ENCODE data around the gene NAGPA.

NAGPA gene

DNA sequence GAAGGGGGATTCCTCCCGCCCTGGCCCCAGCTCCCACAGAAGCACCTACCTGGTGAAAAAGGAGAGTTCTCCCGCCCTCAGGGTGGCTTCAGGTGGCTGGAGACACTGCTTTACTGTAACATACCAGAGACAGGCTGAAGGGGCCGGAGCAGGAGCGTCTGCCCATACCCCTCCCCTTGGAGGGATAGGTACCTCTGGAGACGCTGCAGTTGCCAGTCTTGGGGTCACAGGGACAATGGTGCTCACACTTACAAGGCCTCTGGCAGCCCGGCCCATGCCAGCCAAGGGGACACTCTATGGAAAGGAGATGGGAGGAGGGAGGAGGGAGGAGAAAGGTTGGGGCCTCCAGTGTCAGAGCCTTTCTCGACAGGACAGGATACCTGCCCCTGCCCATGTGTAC, 6.6 kb downstream of the NAGPA start:
- DNase-seq, result no peak

DNA sequence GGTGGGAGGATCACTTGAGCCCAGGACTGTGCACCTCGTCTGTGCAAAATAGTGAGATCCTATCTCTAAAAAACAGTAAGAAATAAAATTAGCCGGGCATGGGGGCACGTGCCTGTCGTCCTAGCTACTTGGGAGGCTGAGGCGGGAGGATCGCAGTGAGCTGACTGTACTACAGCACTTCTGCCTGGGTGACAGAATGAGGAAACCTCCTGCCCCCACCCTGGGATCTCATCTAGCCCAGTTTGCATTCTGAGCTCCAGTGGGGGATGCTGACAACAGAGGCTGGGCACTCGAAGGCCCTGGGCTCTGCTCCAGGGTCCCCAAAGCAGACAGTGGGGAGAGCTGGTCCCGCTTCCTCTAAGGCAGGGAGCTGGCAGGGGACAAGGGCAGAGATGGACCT, 7.1 kb downstream of the NAGPA start:
- no peak for DNase-seq

DNA sequence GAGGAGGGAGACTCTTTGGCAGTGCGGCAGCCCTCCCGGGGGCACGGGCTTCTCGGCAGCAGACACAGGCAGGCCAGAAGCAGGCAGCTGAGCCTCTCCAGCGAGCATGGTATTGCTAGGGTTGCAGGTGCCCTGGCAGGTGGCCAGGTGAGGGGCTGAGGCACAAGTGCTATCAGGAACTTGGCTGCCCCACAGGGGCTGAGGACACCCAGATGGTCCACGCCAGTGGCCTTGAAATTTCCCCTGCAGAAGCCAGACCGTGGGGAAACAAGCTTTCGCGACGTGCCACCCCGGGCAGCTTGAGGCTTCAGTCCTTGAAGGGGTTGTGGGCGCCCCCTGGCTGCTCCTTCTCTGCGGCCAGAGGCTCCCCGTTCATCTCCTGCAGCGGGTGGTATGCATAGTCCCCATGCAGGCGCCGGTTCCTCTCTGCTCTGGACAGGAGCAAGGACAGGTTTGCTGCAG, 8.5 kb downstream of the NAGPA start:
- DNase-seq, result no peak

DNA sequence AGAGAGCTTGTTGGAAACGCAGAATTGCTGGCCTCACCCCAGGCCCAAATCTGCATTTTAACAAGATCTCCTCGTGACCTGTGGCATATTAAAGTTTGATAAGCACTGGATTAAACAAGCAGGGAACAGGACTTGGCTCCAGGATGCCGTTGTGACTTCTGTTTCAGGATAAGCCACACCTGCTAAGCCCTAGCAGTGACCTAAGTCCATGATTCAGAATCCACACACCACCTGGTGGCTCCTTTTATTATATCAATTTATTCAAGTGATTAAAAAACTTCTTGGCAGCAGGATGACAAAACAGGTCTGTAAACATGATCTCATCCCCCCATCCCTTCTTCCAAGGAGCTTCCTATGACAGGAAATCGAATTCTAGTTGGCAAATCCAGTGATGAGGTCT, 9.1 kb downstream of the NAGPA start:
- DNase-seq, result no peak

DNA sequence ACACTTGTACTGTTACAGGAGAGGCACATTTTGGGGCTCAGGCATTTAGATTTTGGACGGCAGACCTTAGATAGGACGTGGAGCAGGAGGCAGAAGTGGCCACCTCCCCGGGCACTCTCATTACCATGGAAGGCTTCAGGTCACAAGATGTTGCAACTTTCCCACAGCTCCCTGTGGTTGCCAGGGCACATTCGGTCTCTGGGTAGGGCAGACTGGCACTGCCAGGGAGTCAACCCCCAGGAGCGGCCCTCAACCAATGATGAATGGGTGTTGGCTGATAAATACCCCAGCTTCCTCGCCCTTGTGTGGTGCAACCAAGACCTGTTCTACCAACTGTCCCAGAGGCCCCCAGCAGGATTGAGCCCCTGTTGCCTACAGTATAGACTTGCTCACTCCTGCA, 11.2 kb downstream of the NAGPA start:
- no peak for DNase-seq

DNA sequence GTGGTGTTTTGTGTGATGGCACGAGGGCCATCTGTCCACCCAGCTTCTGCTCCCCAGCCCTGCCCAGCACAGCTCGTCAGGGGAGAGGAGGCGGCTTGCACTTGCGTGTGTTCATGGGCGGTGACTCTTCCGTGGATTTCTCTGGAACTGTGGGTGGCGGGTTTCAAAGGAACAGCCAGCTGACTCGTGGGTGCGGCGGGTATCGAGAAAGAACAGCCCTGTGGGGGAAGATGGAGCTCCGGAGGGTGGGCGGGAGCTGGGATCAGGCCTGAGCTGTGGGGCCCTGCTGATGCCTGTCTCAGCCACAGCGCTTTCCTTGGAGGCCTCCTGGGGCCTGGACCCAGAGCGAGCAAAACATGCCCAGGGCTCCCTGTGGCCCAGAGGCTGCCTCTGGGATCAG, 13.2 kb downstream of the NAGPA start:
- DNase-seq, result no peak

DNA sequence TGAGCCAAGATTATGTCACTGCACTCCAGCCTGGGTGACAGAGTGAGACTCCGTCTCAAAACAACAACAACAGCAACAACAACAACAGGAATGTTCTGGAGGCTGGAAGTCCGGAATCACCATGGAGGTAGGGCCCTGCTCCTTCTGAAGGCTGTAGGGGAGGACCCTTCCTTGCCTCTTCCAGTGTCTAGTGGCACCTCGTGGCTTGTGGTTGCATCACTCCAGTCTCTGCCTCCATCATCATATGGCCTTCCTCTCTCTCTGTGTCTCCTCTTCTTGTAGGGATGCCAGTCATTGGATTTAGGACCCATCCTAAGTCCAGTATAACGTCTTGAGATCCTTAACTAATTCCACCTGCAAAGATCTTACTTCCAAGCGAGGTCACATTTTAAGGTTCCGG, 14.0 kb downstream of the NAGPA start:
- no peak for DNase-seq

DNA sequence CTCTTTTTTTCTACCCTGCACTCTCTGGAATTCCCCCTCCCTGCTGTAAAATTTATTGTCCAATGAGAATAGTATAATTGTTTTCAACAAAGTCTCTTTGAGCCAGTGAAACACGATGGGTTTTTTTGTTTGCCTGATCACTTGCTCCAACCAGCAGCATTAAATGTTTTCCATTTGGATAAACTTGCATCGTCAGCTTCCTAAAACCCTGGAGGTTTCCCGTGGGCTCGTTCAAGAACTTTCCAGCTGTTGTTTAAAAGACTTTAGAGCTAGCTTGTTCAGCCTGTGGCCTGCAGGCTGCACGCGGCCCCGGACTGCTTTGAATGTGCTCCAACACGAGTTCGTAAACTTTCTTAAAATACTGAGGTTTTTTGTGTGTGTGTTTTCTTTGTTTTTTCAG, 14.9 kb downstream of the NAGPA start:
- DNase-seq, result peak; percentile 71

DNA sequence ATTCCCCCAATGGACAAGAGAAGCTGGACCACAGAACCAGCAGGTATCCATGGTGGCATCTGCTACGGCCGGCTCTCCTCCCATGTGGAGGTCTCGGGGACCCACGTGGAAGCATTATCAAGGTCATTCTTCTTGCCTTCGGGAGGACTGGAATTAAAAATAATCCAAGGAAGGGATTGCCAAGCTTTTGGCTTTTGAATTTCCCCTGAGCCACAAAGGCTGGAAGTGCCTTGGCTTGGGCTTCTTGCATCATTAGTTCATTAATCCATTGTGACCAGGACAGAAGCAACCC, 16.1 kb downstream of the NAGPA start:
- no peak for DNase-seq

DNA sequence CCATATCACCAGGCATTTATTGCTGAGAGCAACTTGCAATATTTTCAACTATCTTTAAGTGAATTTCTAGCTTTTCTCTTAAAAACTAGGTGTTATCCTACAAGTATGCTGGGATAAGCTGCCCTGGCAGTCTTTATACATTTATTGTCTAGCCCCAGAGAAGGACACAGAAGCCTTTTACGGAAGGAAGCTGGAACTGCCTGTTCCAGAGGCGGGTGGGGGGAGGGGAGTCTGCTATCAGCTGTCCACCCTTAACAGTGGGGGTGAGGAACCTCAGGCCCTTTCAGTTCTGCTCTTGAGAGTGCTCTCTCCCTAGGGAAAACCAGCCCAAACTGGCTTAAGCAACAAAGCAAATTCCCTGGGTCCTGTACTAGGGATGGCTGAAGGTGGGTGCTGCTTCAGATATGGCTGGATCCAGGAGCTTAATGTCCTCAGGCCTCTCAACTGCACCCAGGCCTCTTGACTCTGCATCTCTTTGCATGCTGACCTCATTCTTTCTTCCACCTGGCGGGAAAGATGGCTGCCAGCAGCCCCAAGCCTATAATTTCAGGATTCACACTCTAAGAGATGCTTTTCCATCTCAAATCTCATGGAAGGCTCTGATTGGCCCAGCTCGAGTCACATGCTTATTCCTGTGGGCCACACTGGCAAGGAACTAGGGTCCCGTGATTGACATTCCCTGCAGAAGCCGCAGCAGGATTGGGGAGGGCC, 16.6 kb downstream of the NAGPA start:
- DNase-seq, result no peak

DNA sequence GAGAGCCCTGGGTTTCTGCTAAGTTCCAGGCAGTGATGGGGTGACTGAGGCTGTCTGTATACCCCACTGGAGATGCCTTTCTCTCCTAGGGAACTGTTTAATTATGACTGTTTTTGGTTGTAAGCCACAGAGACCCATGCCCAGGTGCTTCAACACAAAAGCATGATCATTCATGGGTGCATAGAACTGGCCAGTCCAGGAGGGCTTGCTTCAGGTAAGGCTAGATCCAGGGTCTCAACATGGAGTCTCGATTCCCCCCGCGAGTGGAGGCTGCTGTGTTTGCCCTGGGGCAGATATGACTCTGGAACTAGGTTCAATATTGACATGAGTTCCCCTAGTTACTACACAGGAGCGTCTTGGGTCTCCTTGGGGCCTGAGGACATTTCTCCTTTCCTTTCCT, 17.8 kb downstream of the NAGPA start:
- DNase-seq, result no peak

DNA sequence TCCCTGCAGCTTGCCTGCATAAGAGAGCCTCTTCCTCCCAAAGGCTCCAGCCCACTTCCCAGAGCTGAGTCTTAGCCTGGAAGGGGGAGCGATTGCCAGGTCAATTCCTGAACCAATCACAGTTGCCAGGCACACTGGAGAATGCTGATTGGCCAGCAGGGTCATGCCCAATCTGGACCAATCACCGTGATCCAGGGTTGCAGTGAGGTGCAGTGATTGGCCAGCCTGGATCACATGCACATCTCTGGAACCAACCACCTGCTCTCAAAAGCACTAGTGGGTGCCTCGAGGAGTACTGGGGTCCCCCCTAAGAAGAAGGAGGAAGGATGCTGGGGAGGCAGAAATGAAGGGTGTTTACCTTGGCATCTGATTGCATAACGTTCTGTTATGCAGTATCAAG, 18.4 kb downstream of the NAGPA start:
- DNase-seq, result no peak

DNA sequence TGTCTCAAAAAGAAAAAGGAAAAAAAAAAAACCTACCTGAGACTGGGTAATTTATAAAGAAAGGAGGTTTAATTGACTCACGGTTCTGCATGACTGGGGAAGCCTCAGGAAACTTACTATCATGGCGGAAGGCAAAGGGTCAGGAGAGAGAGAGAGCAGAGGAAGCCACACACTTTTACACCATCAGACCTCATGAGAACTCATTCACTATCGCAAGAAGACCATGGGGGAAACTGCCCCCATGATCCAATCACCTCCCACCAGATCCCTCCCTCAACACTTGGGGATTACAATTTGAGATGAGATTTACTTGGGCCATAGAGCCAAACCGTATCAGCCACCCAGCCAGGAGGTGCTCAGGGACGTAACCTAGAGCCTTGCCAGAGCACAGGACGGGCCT, 20.8 kb downstream of the NAGPA start:
- DNase-seq, result no peak

DNA sequence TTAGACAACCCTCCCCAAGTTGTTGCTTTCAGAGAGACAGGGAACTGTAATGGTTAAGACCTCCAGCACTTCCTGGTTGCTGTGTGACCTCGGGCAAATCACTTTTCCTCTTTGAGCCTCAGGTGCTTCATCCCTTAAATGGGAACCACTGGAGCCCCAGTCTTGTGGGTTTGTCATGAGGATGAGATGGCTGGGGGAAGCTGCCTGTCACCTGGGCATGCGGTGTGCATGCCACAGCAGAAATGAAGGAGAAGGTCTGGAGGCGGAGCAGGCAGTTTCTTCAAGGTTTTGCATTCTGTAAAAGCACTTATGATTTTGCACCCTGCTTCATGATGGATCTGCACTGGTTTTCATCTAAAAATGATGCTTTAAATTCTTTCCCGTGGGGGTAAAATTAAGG, 22.1 kb downstream of the NAGPA start:
- no peak for DNase-seq

DNA sequence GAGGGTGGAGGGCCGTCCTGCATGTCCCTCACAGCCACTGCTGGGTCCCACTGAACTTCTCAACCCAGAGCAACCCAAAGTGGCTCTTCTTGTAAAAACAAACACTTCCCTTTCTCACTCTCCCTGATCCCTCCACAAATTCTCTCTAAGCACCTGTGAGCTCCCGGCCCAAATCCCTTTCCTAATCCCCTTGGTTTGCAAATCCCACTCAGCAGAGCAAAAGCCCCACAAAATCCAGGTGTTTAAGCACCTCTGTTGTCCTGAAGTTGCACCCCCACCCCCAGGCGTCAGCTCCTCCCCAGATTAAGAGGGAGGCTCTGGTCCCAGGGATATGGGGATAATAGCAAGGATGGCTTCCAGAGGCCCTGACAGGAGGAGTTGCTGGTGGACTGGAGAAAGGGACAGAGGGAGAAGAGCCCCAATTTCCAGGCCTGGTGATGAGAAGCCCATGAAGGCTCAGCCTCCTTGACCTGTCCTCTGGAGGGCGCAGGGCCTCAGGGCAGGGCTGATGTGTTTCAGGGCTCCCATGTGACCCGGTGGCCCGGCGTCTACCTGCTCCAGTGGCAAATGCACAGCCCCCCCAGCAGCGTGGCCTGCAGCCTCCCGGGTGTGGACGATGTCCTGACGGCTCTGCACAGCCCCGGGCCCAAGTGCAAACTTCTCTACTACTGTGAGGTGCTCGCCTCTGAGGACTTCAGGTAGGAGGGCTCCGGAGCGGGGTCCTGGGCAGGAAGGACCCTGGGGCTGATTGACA, 23.0 kb downstream of the NAGPA start:
- DNase-seq, result no peak

DNA sequence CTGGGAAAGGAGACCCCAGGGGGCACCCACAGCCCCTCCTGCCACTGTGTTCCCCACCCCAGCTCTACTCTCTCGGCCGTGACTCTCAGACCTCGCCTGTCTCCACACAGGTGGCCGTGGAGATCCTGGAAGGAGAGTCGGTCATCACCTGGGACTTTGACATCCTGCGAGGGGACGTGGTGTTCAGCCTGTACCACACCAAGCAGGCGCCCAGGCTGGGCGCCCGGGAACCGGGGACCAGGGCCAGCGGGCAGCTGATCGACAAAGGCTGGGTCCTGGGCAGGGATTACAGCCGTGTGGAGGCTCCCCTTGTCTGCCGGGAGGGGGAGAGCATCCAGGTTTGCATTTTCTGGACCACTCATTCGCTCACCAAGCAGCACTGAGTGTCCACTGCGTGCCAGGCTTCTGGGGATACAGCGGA, 25.4 kb downstream of the NAGPA start:
- DNase-seq, result no peak

DNA sequence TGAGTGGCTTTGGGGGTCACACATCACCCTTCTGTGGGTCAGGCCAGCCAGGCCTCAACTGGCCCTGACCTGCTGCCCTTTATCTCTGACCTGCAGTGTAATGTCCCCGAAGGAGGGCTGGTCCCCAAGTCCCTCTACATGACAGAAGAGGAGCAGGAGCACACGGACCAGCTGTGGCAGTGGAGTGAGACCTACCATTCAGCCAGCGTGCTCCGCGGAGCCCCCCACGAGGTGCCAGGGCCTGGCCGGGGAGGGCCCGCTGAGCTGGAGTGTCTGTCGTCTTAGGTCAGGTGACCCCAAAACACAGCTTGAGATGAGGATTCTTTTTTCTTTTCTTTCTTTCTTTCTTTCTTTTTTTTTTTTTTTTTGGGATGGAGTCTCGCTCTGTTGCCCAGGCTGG, 26.5 kb downstream of the NAGPA start:
- DNase-seq, result no peak

DNA sequence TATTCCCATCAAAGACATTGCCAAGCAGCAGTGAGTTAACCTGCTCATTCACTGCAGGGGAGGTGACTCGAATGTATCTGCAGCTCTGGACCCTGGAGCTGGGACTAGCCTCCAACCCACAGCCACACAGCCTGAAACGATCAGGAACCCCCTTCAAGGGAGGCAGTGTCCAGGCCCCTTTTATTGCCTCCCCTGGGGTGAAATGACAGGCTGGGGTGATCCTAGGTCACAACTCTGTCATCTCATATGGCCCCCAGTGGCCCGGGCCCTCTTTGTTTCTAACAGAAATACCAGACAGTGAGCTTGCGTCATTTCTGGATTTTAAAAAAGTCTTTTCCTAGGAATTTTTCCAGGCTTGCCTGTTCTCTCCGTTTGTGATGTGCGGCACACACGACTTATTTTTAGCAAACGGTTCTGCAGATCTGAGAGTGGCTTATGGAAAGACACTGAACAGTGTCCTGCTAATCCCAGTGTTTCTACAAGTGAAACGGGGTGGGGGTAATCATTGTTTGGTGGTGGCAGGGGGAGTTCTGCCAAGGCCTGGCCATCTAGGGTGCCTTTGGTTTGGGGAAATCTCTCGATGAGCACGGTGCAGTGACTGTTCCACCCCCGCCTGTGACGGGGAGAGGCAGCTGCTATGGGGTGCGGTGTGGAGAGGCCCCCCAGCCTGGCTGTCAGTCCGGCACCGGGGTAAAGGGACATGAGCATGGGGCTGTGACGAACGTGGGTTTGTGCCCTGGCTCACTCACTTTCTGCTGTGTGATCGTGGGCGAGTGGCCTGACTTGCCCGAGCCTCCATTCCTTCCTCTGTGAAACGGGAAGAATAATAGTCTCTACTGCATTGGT, 27.2 kb downstream of the NAGPA start:
- DNase-seq, result no peak

DNA sequence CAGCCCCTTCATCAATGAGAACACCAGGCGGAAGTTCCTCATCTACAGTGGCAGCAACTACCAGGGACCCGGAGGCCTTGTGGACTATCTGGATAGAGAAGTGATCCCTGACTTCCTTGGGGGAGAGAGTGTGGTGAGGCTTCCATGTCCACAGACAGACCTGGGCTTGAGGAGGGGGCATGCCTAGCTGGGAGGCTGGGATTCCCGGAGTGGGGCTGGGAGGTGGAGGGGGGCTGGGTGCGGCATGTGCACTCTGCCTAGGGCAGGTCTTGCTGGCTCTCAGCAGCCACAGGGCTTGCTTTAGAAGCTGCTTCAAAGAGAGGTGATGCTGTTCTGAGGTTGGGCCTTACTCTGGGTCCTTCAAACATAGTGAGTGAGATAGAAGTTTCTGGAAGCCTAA, 27.8 kb downstream of the NAGPA start:
- no peak for DNase-seq

DNA sequence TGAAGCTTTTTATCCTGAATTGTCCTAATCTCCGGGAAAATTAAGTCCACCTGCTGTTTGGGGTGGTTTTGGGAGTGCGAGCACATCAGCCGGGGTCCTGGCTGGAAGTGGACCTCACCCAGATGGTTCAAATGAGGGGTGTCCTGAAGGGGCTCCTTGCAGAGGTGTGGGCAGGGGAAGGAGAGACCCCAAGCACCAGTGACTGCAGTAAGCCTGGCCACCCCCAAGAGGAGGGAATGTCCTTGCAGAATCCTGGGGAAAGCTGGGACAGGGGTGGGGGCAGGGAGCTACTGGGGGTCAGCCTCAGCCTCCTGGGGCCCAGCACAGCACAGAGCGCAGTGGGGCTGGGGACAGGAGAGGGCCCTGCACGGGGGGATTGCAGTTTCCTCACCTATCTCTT, 29.4 kb downstream of the NAGPA start:
- DNase-seq, result no peak

DNA sequence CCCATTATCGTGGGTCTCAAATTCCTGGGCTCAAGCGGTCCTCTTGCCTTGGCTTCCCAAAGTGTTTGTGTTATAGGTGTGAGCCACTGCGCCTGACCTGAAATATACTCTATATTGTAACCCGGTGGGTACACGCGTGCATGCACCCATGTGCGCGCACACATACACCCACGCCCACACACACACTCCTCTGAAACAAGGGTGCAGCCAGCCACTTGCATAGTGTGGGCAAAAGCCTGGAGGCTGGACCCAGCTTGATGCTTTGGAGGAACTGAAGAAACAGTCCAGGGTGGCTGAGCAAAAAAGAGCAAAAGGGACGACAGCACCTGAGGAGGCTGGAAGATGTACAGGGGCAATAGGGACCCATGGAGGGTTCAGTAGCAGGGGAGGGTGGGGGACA, 29.9 kb downstream of the NAGPA start:
- DNase-seq, result no peak

DNA sequence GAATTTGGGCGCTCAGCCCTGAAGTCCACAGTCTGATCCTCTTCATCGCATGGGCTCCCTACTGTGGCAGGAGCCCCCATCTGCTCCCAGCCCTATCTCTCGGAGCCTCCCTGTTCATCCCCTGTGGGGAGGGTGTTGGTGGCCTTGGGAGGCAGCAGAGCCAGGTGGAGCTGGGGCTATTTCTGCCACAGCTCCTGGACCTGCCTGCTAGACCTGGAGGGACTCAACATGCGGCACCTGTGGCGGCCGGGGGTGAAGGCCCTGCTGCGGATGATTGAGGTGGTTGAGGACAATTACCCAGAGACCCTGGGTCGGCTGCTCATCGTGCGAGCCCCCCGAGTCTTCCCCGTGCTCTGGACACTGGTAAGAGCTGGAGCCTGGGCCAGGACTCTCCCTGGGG, 30.5 kb downstream of the NAGPA start:
- no peak for DNase-seq

DNA sequence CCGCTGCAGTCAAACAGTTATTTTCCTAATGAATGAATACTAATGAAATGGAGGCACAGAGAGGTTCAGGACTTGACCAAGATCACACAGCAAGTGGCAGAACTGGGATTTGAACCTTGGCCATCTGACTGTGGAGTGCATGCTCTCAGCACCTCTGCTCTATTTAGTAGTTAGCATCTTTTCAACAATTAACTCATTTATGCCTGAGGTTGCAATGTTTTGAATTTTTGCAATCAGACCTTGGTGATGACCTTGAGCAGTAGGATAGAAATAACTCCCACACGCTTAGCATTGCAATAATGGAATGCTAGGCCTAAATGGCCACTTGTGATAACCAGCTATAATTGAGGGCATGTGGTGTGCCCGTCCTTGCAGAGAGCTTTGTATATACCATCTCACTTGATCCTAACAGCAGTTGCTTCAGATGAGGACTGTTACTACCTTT, 31.0 kb downstream of the NAGPA start:
- no peak for DNase-seq

DNA sequence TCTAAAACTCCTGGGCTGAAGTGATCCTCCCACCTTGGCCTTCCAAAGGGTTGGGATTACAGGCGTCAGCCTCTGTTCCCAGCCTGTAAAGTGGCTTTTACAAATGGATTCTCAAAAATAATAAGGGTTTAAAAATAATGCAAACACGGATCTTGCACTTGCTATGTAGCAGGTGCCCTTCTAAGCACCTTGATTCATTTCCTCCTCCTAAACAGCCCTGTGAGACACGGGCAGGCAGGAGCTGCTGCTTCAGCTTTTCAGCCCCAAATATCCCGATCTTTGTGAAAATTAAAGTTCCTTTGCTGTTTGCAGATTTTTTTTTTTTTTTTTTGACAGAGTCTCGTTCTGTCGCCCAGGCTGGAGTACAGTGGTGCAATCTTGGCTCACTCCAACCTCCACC, 31.7 kb downstream of the NAGPA start:
- no peak for DNase-seq

All from femur (tissue), 1 donor.